HepG2 (cell line): ENCODE data around the gene ZNF771. TPM values are rescaled to one million over a fixed set of nuclear protein-coding genes. Genes with fewer than 3 reads are reported as not detected.

Source experiments
- ELF3 ChIP-seq: IDR thresholded peaks from 2 replicates; pipeline ENCODE4 v1.6.1; 2016; ENCODE audit warnings: missing genetic modification reagents, missing compliant biosample characterization
- HMG20B ChIP-seq: conservative IDR thresholded peaks from 2 replicates; pipeline ENCODE4 v1.6.1; 2016; ENCODE audit warnings: missing genetic modification reagents, missing compliant biosample characterization
- HNF4G ChIP-seq, 2 experiments: sonication (generic) in 1 of 2; formaldehyde crosslinking in 1 of 2; IDR thresholded peaks; 2 replicates each; pipeline versions ENCODE4 v1.4.0 to v1.6.1; 2011 to 2020; ENCODE audit warnings: borderline replicate concordance in 2 of 2, low read depth in 2 of 2, mild to moderate bottlenecking in 2 of 2, low read length in 1 of 2, missing genetic modification reagents in 1 of 2, moderate library complexity in 1 of 2
- NCOA1 ChIP-seq: sonication (generic); formaldehyde crosslinking; IDR thresholded peaks from 2 replicates; pipeline ENCODE4 v1.9.0; 2021; ENCODE audit warnings: missing genetic modification reagents
- ONECUT2 ChIP-seq: sonication (generic); formaldehyde crosslinking; IDR thresholded peaks from 2 replicates; pipeline ENCODE4 v1.4.0; 2020; ENCODE audit warnings: missing genetic modification reagents
- PHB2 ChIP-seq: fragments of 450-650 bp; IDR thresholded peaks from 2 replicates; pipeline ENCODE4 v1.6.1; 2018; ENCODE audit not compliant: partially characterized antibody
- SMARCC2 ChIP-seq: fragments of 450-650 bp; IDR thresholded peaks from 2 replicates; pipeline ENCODE4 v1.6.1; 2017; ENCODE audit warnings: antibody characterized with exemption, mild to moderate bottlenecking
- SSRP1 ChIP-seq: IDR thresholded peaks from 2 replicates; pipeline ENCODE4 v1.6.1; 2016; ENCODE audit warnings: control low read depth
- ZBTB1 ChIP-seq: sonication (generic); formaldehyde crosslinking; IDR thresholded peaks from 2 replicates; pipeline ENCODE4 v1.4.0; 2020; ENCODE audit warnings: missing genetic modification reagents, borderline replicate concordance
- ZNF143 ChIP-seq: sonication (generic); formaldehyde crosslinking; IDR thresholded peaks from 2 replicates; pipeline ENCODE4 v1.4.0; 2020; ENCODE audit warnings: missing genetic modification reagents
- ZNF253 ChIP-seq: sonication (generic); formaldehyde crosslinking; IDR thresholded peaks from 2 replicates; pipeline ENCODE4 v1.8.0; 2022; ENCODE audit warnings: mild to moderate bottlenecking, missing genetic modification reagents, borderline replicate concordance
- ZNF460 ChIP-seq: sonication (generic); formaldehyde crosslinking; IDR thresholded peaks from 2 replicates; pipeline ENCODE4 v1.5.1; 2020; ENCODE audit warnings: missing genetic modification reagents, mild to moderate bottlenecking, borderline replicate concordance
- ZNF543 ChIP-seq: sonication (generic); formaldehyde crosslinking; IDR thresholded peaks from 2 replicates; pipeline ENCODE4 v1.4.0; 2020; ENCODE audit warnings: mild to moderate bottlenecking, missing genetic modification reagents
- polyA plus RNA-seq, 8 experiments: library from polyadenylated mRNA; depleted of rRNA in 3 of 8; stranded (reverse) in 7 of 8; unstranded in 1 of 8; fragments of >200 nt; fragmentation: Illumina TruSeq in 4 of 8; extraction: Trizol in 4 of 8; gene quantifications; 2 replicates each; pipeline versions ENCODE4 v1.2.1 to v1.2.3, GENCODE V29; 2011 to 2016; ENCODE audit warnings: low read depth in 4 of 8, missing spikeins in 1 of 8, mixed read lengths in 1 of 8; ENCODE audit not compliant: insufficient read depth in 1 of 8
- total RNA-seq, 5 experiments: library from RNA; depleted of rRNA; stranded (reverse); fragments of >200 nt; fragmentation: Illumina TruSeq; extraction: Trizol; gene quantifications; 2 replicates each; pipeline ENCODE4 v1.2.3, GENCODE V29; 2016; ENCODE audit warnings: low read depth in 1 of 5
- TF ChIP-seq, protein P1 (sequence below): IDR thresholded peaks from 2 replicates; pipeline ENCODE4 v1.6.1; 2016; ENCODE audit warnings: mild to moderate bottlenecking, missing biosample characterization, missing genetic modification reagents
- TF ChIP-seq, protein P2 (sequence below): sonication (generic); formaldehyde crosslinking; IDR thresholded peaks from 2 replicates; pipeline ENCODE4 v1.5.0; 2020; ENCODE audit warnings: mild to moderate bottlenecking, missing genetic modification reagents, borderline replicate concordance
- TF ChIP-seq, protein P3 (sequence below): sonication (generic); formaldehyde crosslinking; IDR thresholded peaks from 2 replicates; pipeline ENCODE4 v1.5.0; 2020; ENCODE audit warnings: mild to moderate bottlenecking, missing genetic modification reagents, borderline replicate concordance

ZNF771 gene
- total and polyA plus RNA-seq, 2 of the 13 experiments (the other 11 are each of a cell fraction or from before 2014, with no cell fraction given), result 5.0 to 11.8 TPM

DNA sequence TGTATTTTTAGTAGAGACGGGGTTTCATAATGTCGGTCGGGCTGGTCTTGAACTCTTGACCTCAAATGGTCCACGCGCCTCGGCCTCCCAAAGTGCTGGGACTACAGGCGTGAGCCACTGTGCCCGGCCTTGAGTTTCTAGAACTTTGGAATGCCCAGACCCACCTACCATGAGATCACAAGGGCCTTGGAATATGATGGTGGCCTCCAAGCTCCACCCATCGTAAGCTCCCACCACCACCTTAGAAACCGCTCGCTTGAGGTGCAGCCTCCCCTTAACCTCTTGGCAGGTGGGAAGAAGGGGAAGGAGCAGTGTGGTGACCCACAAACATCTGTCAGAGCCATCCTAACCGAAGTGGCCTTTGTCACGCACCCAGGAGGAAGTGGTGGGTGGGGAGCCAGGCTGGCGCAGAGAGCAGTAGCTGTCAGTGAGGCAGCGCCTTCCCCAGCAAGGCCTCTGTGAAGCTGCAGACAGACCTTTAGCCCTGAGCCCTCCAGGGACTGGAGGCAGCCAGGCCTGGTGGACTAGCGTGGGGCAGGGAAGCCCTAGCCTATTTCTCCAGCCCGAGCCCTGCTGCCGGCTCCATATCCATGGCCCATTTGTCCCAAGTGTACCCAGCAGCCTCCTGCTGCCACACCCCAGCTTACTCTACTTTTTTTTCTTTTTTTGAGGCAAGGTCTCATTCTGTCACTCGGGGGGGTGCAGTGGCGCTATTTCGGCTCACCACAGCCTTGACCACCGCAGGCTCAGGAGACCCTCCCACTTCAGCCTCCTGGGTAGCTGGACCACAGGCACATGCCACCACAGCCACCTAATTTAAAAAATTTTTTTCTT lies 51.4 kb downstream of the ZNF771 start (continued):
- TF ChIP-seq ZNF143 (CRISPR knock-in tag), result no peak
- TF ChIP-seq ZNF460 (CRISPR knock-in tag), result no peak
- no peak for TF ChIP-seq PHB2
- TF ChIP-seq, protein P1, sequence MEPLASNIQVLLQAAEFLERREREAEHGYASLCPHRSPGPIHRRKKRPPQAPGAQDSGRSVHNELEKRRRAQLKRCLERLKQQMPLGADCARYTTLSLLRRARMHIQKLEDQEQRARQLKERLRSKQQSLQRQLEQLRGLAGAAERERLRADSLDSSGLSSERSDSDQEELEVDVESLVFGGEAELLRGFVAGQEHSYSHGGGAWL (CRISPR knock-in tag), result peak; percentile 74; the same call in 1 of the 2 replicates
- no peak for TF ChIP-seq ZNF253 (CRISPR knock-in tag)
- no peak for TF ChIP-seq ZNF543 (CRISPR knock-in tag)
- TF ChIP-seq ONECUT2 (CRISPR knock-in tag), result no peak
- TF ChIP-seq HNF4G (IDR thresholded peaks at IDR 0.05; ENCODE audit: borderline replicate concordance, low read depth, low read length), result peak; percentile 57; the same call in 1 of the 2 replicates
- peak; percentile 81 for TF ChIP-seq HNF4G (CRISPR knock-in tag; IDR thresholded peaks at IDR 0.05; ENCODE audit: borderline replicate concordance, low read depth)
- peak; percentile 51; the same call in 1 of the 2 replicates for TF ChIP-seq NCOA1 (CRISPR knock-in tag)
- peak; percentile 87 for TF ChIP-seq ELF3
- TF ChIP-seq HMG20B, result no peak
- no peak for TF ChIP-seq ZBTB1 (CRISPR knock-in tag)
- TF ChIP-seq, protein P2, sequence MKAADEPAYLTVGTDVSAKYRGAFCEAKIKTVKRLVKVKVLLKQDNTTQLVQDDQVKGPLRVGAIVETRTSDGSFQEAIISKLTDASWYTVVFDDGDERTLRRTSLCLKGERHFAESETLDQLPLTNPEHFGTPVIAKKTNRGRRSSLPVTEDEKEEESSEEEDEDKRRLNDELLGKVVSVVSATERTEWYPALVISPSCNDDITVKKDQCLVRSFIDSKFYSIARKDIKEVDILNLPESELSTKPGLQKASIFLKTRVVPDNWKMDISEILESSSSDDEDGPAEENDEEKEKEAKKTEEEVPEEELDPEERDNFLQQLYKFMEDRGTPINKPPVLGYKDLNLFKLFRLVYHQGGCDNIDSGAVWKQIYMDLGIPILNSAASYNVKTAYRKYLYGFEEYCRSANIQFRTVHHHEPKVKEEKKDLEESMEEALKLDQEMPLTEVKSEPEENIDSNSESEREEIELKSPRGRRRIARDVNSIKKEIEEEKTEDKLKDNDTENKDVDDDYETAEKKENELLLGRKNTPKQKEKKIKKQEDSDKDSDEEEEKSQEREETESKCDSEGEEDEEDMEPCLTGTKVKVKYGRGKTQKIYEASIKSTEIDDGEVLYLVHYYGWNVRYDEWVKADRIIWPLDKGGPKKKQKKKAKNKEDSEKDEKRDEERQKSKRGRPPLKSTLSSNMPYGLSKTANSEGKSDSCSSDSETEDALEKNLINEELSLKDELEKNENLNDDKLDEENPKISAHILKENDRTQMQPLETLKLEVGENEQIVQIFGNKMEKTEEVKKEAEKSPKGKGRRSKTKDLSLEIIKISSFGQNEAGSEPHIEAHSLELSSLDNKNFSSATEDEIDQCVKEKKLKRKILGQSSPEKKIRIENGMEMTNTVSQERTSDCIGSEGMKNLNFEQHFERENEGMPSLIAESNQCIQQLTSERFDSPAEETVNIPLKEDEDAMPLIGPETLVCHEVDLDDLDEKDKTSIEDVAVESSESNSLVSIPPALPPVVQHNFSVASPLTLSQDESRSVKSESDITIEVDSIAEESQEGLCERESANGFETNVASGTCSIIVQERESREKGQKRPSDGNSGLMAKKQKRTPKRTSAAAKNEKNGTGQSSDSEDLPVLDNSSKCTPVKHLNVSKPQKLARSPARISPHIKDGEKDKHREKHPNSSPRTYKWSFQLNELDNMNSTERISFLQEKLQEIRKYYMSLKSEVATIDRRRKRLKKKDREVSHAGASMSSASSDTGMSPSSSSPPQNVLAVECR (CRISPR knock-in tag), result peak; percentile 81; the same call in 1 of the 2 replicates
- no peak for TF ChIP-seq SMARCC2
- TF ChIP-seq, protein P3, sequence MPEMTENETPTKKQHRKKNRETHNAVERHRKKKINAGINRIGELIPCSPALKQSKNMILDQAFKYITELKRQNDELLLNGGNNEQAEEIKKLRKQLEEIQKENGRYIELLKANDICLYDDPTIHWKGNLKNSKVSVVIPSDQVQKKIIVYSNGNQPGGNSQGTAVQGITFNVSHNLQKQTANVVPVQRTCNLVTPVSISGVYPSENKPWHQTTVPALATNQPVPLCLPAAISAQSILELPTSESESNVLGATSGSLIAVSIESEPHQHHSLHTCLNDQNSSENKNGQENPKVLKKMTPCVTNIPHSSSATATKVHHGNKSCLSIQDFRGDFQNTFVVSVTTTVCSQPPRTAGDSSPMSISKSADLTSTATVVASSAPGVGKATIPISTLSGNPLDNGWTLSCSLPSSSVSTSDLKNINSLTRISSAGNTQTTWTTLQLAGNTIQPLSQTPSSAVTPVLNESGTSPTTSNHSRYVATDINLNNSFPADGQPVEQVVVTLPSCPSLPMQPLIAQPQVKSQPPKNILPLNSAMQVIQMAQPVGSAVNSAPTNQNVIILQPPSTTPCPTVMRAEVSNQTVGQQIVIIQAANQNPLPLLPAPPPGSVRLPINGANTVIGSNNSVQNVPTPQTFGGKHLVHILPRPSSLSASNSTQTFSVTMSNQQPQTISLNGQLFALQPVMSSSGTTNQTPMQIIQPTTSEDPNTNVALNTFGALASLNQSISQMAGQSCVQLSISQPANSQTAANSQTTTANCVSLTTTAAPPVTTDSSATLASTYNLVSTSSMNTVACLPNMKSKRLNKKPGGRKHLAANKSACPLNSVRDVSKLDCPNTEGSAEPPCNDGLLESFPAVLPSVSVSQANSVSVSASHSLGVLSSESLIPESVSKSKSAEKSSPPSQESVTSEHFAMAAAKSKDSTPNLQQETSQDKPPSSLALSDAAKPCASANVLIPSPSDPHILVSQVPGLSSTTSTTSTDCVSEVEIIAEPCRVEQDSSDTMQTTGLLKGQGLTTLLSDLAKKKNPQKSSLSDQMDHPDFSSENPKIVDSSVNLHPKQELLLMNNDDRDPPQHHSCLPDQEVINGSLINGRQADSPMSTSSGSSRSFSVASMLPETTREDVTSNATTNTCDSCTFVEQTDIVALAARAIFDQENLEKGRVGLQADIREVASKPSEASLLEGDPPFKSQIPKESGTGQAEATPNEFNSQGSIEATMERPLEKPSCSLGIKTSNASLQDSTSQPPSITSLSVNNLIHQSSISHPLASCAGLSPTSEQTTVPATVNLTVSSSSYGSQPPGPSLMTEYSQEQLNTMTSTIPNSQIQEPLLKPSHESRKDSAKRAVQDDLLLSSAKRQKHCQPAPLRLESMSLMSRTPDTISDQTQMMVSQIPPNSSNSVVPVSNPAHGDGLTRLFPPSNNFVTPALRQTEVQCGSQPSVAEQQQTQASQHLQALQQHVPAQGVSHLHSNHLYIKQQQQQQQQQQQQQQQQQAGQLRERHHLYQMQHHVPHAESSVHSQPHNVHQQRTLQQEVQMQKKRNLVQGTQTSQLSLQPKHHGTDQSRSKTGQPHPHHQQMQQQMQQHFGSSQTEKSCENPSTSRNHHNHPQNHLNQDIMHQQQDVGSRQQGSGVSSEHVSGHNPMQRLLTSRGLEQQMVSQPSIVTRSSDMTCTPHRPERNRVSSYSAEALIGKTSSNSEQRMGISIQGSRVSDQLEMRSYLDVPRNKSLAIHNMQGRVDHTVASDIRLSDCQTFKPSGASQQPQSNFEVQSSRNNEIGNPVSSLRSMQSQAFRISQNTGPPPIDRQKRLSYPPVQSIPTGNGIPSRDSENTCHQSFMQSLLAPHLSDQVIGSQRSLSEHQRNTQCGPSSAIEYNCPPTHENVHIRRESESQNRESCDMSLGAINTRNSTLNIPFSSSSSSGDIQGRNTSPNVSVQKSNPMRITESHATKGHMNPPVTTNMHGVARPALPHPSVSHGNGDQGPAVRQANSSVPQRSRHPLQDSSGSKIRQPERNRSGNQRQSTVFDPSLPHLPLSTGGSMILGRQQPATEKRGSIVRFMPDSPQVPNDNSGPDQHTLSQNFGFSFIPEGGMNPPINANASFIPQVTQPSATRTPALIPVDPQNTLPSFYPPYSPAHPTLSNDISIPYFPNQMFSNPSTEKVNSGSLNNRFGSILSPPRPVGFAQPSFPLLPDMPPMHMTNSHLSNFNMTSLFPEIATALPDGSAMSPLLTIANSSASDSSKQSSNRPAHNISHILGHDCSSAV (CRISPR knock-in tag), result no peak
- TF ChIP-seq SSRP1, result no peak
